ENCODE data around the gene MPC2. TPM values are rescaled to one million over a fixed set of nuclear protein-coding genes. Genes with fewer than 3 reads are reported as not detected.

The MPC2 gene
- polyA plus RNA-seq, 6 donors from 2014 or later = 72.6 to 103 (median 78.9) TPM

DNA sequence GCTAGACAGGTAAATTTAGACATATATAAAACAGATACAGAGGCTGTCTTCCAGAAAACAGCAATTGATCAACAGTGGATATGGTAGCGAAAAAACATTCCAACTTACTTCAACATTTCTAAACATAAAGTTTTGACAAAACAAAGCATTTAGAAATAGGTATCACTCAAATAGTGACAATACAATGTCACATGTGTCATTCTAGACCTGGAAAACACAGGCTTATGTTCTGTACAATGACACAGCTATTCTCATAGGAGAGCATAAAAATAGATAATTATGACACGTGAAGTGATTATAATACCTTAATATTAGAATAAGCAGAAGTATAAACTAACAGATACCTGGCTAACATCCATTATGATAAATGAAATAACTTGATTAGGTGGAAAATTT is 8.4 kb downstream of the MPC2 start:
- H3K27ac Mint-ChIP-seq = no peak overlapping the region
- peaks cover 9 to 17% (median 16%) of the 10 kb centered on the region in 3 donors for H3K4me1 Mint-ChIP-seq
- ATAC-seq (ENCODE audit: low read depth in 2 of 2) = no peak
- no peak for DNase-seq
- H3K36me3 Mint-ChIP-seq = peaks cover 0 to 2% of the 10 kb centered on the region in 2 donors
- no peaks in the 10 kb centered on the region for H3K27me3 Mint-ChIP-seq
- no peak overlapping the region for H3K4me3 Mint-ChIP-seq
- H3K9me3 Mint-ChIP-seq = no peaks in the 10 kb centered on the region

DNA sequence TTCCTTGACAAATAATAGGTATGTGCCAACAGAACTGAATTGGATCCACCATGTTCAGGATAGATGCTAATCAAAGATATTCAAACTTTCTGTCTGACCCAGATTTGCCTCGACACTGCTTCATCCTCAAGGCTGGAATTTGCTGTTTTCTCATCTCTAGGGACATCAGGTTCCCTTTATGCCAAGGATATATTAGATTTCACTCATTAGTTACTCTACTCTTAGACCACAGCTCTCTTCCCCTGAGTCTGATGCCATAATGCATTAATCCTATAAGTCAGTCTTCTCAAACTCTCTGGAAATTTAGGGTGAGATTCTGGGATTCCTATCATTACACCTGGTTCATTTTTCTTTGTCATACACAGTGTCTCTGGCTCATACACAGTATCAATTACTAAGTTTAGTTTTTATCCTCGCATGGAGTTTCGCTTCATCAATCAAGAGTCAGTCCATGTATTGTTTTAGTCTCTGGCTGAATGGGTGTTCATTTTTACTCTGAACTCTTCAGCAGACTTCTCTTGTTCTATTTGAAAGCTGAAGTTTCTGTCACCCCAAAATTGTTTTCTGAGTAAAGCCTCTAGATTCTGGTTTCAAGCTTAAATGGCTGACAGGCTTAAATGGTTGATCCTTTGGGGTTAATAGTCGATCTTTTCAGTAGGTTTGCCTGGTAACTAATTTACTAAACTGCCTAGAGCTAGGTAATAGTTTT is 9.7 kb downstream of the MPC2 start:
- DNase-seq = no peak
- Mint-ChIP-seq H3K36me3 (peaks cover 7 to 8% of the 10 kb centered on the region in 2 donors), H3K27me3 (no peaks in the 10 kb centered on the region), H3K4me1 (peaks cover 5 to 16% (median 9%) of the 10 kb centered on the region in 3 donors), H3K9me3 (no peaks in the 10 kb centered on the region), H3K4me3 (no peak overlapping the region), H3K27ac (no peak overlapping the region)
- no peak for ATAC-seq (ENCODE audit: low read depth in 2 of 2)

DNA sequence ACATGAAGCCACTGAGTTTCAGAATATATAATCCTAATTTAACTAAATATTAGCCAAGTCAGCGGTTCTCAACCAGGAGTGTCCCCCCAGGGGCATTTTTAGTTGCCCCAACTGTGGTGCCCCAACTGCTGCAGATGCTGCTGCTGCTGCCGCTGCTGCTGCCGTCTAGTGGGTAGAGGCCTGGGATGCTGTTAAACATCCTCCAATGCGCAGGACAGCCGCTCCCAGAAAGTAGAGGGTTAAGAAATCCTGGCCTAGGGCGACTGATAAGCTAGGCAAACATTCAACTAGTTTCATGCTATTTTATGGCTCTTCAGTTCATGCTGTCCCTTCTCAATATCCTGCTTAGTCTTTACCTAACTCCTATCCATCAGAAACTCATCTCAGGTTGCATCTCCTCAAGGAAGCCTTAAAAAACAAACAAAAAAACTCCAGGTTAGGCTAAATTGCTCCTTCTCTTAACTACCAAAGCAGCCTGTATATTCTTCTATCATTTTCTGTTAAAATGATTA is 10.3 kb downstream of the MPC2 start:
- Mint-ChIP-seq H3K27ac (no peak overlapping the region), H3K4me1 (peaks cover 5 to 16% (median 9%) of the 10 kb centered on the region in 3 donors), H3K4me3 (no peak overlapping the region), H3K27me3 (no peaks in the 10 kb centered on the region), H3K36me3 (peaks cover 7 to 8% of the 10 kb centered on the region in 2 donors), H3K9me3 (no peaks in the 10 kb centered on the region)
- no peak for ATAC-seq (ENCODE audit: low read depth in 2 of 2)
- DNase-seq = no peak

DNA sequence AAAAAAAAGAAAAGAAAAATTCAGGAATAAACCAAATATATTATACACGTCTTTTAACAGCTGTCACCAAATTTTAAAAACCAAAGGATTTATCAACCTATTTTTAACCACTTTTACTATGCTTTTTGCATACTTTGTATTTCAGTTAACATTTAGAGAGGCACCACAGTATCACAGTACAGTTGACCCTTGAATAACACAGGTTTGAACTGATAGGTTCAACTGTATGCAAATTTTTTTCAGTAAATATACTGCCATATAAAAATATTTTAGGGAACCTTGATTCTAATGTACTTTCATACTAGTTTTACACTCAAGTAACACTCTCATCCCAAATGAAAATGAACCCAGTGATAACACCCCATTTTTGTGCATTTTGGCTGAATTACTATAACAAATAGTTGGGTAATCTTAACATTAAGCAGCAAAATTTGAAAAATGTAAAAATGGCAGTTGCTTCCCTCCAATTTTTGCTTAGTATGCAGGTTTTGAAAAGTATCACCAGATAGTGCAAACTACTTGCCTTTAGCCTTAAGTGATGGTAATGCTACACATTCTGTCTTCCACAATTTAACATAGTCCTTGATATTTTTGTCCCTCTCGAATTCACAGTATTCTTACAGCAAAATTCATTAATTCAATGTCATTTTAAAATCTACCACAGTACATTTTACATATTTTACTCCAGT is 12.2 kb downstream of the MPC2 start:
- peaks cover 3 to 14% (median 9%) of the 10 kb centered on the region in 3 donors for H3K4me1 Mint-ChIP-seq
- no peaks in the 10 kb centered on the region for H3K9me3 Mint-ChIP-seq
- H3K27me3 Mint-ChIP-seq = no peaks in the 10 kb centered on the region
- no peak overlapping the region for H3K4me3 Mint-ChIP-seq
- peak overlapping the region in 1 of 6 donors; percentile 39 for H3K27ac Mint-ChIP-seq
- DNase-seq = no peak
- no peak for ATAC-seq (ENCODE audit: low read depth in 2 of 2)
- peaks cover 7 to 8% of the 10 kb centered on the region in 2 donors for H3K36me3 Mint-ChIP-seq

DNA sequence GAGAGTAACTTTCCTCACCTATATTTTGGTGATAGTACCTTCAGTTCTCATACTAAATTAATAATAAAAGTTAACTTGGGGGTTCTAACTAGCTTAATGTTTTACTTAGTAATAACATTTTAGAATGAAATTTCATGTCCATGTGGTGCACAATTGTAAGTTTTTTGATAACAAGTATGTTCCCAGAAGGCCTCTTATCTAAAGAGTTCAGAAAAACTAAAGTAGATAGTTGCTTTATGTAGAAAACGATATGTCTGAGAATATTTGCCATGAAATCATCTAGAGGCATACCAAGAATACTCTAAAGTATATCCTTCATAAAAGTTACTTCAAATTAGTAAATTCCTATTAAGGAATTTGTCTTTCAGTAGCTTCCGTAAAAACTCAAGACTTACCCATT is 12.8 kb downstream of the MPC2 start:
- no peak overlapping the region for H3K4me3 Mint-ChIP-seq
- ATAC-seq (ENCODE audit: low read depth in 2 of 2) (no peak), DNase-seq (no peak)
- H3K9me3 Mint-ChIP-seq = no peaks in the 10 kb centered on the region
- H3K27ac Mint-ChIP-seq = no peak overlapping the region
- no peaks in the 10 kb centered on the region for H3K27me3 Mint-ChIP-seq
- H3K4me1 Mint-ChIP-seq = peaks cover 2 to 14% (median 9%) of the 10 kb centered on the region in 3 donors
- H3K36me3 Mint-ChIP-seq = peaks cover 7 to 8% of the 10 kb centered on the region in 2 donors

DNA sequence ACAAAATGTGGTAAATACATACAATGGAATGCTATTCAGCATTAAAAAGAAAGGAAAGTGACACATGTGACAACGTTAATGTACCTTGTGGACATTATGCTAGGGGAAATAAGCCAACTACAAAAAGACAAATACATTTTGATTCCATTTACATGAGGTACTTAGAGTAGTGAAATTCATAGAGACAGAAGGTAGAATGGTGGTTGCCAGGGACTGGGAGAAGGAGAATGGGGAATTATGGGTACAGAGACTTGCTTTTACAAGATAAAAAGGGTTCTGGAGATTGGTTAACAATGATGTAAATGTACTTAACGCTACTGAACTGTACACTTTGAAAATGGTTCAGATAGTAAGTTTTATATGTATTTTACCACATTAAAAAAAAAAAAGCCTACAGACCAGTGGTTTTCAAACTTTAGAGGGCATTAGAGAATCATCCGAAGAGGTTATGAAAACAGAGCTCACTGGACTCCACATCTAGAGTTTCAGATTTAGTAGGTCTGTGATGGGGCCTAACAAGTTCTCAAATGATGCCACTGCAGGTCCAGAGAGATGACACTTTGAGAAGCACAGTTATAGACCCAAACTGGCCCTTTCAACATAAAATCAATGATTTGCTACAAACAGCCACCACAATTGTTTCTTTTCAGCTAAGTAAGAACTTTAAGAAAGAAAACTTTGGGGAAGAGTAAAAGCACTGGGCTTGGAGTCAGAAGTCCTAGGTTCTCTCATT is 13.4 kb downstream of the MPC2 start:
- Mint-ChIP-seq H3K27ac (peak overlapping the region in 1 of 6 donors; percentile 44), H3K27me3 (no peaks in the 10 kb centered on the region), H3K36me3 (peaks cover 7 to 8% of the 10 kb centered on the region in 2 donors), H3K4me1 (peaks cover 2 to 14% (median 9%) of the 10 kb centered on the region in 3 donors), H3K4me3 (no peak overlapping the region), H3K9me3 (no peaks in the 10 kb centered on the region)
- ATAC-seq (ENCODE audit: low read depth in 2 of 2) (no peak), DNase-seq (no peak)

DNA sequence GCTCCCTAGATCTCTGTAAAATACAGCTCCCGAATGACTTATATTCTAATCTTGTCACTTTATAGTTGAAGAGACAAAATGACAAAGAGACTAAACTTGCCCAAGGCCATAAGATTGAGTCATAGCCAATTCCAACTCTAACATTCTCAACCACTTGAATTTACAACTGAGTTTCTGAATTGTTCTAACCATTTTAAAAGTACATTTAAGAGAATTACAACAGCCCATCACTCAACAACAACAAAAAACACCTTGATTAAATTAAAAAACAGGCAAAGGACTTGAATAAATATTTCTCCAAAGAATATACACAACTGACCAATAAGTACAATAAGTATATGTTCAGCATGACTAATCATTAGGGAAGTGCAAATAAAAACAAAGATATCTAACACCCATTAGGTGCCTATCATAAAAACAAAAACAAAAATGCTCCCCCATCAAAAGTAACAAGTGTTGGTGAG is 14.2 kb downstream of the MPC2 start:
- H3K27ac Mint-ChIP-seq = no peak overlapping the region
- peaks cover 2 to 14% (median 7%) of the 10 kb centered on the region in 3 donors for H3K4me1 Mint-ChIP-seq
- H3K9me3 Mint-ChIP-seq = no peaks in the 10 kb centered on the region
- no peak overlapping the region for H3K4me3 Mint-ChIP-seq
- ATAC-seq (ENCODE audit: low read depth in 2 of 2) (no peak), DNase-seq (no peak)
- no peaks in the 10 kb centered on the region for H3K27me3 Mint-ChIP-seq
- H3K36me3 Mint-ChIP-seq = peaks cover 7 to 8% of the 10 kb centered on the region in 2 donors

DNA sequence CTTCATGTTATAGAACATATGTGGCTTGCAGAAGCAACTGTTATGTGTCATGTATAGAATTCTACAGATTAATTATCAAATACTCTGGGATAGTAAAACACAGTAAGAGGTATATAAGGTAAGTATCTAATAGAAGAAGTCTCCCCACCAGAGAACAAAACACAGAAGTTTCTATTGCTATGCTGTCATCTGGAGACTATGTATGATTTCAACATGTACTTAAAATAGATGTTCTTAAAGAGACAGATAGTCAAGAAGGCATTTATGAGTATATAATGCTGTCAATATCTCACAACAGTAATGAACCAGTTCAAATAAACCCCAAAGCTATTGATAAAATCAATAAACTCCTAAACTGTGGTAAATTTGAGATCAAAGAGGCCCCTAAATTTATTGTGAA is 14.8 kb downstream of the MPC2 start:
- no peaks in the 10 kb centered on the region for H3K27me3 Mint-ChIP-seq
- H3K27ac Mint-ChIP-seq = no peak overlapping the region
- ATAC-seq (ENCODE audit: low read depth in 2 of 2) (no peak), DNase-seq (no peak)
- H3K4me3 Mint-ChIP-seq = no peak overlapping the region
- H3K9me3 Mint-ChIP-seq = no peaks in the 10 kb centered on the region
- H3K36me3 Mint-ChIP-seq = peaks cover 7 to 8% of the 10 kb centered on the region in 2 donors
- H3K4me1 Mint-ChIP-seq = peaks cover under 1 to 9% (median 2%) of the 10 kb centered on the region in 3 donors

DNA sequence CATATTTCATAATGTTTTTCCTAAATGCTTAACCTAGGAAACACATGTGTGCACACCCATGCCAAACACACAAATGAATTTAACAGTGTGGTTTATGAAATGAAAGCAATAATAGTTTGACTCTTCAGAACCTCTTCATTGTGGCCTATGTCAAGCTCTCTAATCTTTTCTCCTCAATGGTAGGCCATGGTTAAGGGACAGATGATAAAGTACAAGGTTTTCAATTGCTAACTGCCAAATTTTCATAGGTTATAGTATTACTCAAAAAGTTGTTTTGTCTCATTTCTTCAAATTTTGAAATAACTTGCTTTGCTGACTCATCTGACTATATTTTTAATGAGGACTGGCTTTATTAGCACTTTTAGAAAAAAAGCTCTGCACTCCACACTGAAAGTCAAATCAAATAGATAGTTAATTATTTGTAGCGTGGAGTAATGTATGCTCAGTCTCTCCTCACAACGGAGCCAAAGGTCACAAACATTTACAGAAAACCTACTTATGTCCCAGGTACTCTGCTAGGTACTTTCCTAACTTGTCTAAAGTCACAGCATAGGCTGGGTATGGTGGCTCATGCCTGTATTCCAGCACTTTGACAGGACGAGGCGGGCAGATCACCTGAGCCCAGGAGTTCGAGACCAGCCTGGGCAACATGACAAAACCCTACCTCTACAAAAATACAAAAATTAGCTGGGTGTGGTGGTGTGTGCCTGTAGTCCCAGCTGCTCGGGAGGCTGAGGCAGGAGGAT is 19.9 kb downstream of the MPC2 start:
- Mint-ChIP-seq H3K27me3 (no peaks in the 10 kb centered on the region), H3K4me3 (no peak overlapping the region), H3K36me3 (no peaks in the 10 kb centered on the region), H3K9me3 (no peaks in the 10 kb centered on the region), H3K4me1 (no peaks in the 10 kb centered on the region), H3K27ac (no peak overlapping the region)
- no peak for DNase-seq
- ATAC-seq (ENCODE audit: low read depth in 2 of 2) = no peak

DNA sequence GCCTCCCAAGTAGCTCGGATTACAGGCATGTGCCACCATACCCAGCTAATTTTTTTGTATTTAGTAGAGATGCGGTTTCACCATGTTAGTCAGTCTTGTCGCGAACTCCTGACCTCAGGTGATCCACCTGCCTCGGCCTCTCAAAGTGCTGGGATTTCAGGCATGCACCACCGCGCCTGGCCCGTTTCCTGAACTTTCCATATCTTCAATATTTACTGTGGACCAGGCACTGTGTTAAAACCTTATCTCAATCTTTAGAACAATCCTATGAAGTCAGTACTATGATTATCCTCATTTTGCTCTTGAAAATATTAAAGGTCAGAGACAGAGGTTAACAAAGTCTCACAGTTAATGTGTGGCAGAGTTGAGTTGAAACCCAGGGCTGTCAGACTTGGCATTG is 21.3 kb downstream of the MPC2 start:
- ATAC-seq (ENCODE audit: low read depth in 2 of 2) (no peak), DNase-seq (no peak)
- Mint-ChIP-seq H3K4me3 (no peak overlapping the region), H3K4me1 (peaks cover 0 to 7% (median 0%) of the 10 kb centered on the region in 3 donors), H3K27me3 (no peaks in the 10 kb centered on the region), H3K9me3 (peaks cover 0 to under 1% (median 0%) of the 10 kb centered on the region in 7 donors), H3K36me3 (no peaks in the 10 kb centered on the region), H3K27ac (peak overlapping the region in 2 of 6 donors; percentile 13 to 79)

DNA sequence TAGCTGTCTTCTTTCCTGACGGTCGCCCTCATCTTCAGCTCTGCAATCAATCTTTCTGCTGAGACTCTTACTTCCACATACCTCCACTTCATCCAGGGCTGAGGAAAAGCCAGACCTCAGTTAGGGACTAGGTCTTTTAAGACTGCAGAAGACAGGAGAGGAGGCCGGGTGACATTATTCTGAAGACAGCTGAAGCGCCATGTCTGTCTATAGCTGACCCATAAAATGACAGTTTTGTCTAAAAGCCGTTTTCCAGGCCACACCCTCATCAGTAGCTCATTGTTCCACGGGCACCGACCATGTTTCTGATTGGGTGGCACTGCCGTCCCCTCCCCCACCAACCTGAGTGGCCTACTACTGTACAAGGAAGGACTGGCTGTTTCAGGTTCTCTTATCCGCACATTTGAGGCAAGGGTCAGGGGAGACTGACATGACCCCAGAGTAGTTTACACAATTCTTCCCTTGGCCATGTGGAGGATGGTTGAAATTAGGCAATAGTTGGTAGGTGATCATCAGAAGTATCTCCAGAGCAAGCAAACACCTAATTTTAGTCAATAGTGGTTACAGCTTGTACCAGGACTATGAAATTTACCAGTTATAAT is 22.9 kb downstream of the MPC2 start, which contains the start of gene ADCY10:
ADCY10 (minus strand) TSS at position 240 of the 602 bp plus-strand sequence. CDS start 8,994 bp downstream, outside the sequence.
- DNase-seq (no peak), ATAC-seq (ENCODE audit: low read depth in 2 of 2) (no peak)
- peaks cover 0 to 7% (median 0%) of the 10 kb centered on the region in 3 donors for H3K4me1 Mint-ChIP-seq
- no peaks in the 10 kb centered on the region for H3K27me3 Mint-ChIP-seq
- no peak within 1 kb of the TSS for H3K4me3 Mint-ChIP-seq
- H3K27ac Mint-ChIP-seq = peak within 1 kb of the TSS in 3 of 6 donors; percentile 39 to 87 (median 59)
- H3K36me3 Mint-ChIP-seq = peaks cover 0 to 10% of the 10 kb centered on the region in 2 donors
- H3K9me3 Mint-ChIP-seq = peaks cover 0 to 16% (median 8%) of the 10 kb centered on the region in 7 donors

DNA sequence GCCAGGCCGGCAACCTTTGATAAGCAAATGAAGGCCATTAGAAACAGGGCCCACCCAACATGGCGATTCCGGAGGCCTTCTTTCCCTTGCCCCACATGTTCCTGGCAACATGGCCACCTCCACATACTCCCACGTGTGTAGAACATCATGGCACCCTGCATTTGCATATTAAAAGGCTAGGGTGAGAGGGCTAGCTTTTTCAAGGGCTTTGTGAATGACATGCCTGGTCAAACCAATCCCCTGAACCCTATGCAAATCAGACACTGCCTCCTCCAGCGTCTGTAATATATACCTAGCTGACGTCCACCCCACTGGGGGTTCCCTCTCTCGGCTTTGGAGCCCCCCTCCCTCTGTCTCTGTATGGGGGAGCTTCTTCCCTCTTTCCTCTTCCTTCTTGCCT is 24.6 kb downstream of the MPC2 start:
- peaks cover 0 to 7% (median 0%) of the 10 kb centered on the region in 3 donors for H3K4me1 Mint-ChIP-seq
- DNase-seq = no peak
- H3K27ac Mint-ChIP-seq = no peak overlapping the region
- peaks cover 0 to 10% of the 10 kb centered on the region in 2 donors for H3K36me3 Mint-ChIP-seq
- H3K27me3 Mint-ChIP-seq = no peaks in the 10 kb centered on the region
- no peak for ATAC-seq (ENCODE audit: low read depth in 2 of 2)
- H3K4me3 Mint-ChIP-seq = no peak overlapping the region
- peaks cover 0 to 19% (median 9%) of the 10 kb centered on the region in 7 donors for H3K9me3 Mint-ChIP-seq
